ENCODE results near the gene B3GAT1.

- no peak for TF ChIP-seq POLR2AphosphoS5 (IDR thresholded peaks at IDR 0.05)
- TF ChIP-seq POLR2A (IDR thresholded peaks at IDR 0.05): no peak
- no peak for TF ChIP-seq CTCF (IDR thresholded peaks at IDR 0.05)
These were observed 12.8 kb downstream of the B3GAT1 start for GRCh38 chr11:134399293-134399654.

All from breast epithelium (tissue), 3 donors.